GM21515 (cell line): ENCODE data around the gene RMI1.
"Not testable (repeated sequence)": the region's sequence is repeated elsewhere in the genome, so short reads cannot be mapped to it uniquely, and the experiment has no call there.

Experiments used
- ATAC-seq: cut with Tn5 transposase; IDR thresholded peaks from one replicate; pipeline ENCODE4 v1.9.1; 2021; ENCODE audit not compliant: unreplicated experiment

The RMI1 gene

DNA sequence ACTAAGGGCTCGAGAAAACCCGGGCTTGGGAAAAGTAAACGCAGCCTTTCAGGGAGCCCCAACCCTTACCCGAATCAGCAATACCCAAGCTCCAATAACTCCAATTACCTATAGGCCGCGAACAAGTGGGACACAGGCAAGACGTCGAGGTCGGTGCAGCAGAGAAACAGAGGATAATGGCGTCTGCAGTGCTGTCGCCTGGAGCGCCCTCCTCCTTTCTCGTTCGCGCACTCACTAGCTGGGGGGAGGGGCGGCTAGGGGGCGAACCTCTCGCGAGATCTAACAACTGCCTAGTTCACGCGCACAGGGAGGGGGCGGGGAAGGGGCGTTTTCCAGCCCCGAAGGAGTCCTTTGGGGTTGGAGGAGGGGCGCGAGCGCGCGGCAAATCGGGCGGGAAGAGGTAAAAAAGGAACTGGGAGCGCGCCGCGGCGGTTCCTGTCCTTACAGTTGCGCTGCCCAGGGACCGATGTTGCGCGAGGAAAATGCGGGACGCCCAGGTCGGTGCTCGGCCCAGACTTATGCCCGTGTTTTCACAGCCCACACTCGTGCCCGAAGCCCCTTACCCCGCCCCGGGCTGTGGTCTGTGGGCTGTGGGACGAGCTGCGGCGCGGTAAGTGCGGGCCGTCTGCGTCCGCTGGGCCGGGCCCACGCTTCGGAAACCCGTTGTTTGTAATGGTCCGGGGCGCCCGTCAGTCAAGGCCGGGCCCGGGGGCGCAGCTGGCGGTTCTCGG, at the start of gene RMI1:
Gene RMI1, plus strand, starts transcription at position 411 of the 731 bp plus-strand sequence. CDS start 20,182 bp downstream, outside the sequence.
- ATAC-seq: peak; percentile 69

- ATAC-seq: no peak
Observed at GRCh38 chr9:83930881-83931280, 49.7 kb upstream of the RMI1 start.

DNA sequence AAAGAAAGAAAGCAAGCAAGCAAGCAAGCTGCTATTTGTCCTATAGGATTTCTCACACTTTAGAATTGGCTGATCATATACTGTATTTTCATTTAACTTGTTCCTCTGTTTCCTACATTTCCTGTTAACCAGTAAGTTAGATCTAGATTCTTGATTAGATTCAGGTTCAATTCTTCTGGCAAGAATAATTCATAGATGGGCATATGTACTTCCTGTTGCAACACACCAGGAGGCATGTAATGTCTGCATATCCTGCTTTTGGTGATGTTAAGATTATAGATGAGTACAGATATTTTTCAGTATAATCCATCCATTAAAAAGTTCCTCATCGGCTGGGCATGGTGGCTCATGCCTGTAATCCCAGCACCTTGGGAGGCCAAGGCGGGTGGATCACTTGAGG, 48.6 kb upstream of the RMI1 start:
- ATAC-seq: no peak

DNA sequence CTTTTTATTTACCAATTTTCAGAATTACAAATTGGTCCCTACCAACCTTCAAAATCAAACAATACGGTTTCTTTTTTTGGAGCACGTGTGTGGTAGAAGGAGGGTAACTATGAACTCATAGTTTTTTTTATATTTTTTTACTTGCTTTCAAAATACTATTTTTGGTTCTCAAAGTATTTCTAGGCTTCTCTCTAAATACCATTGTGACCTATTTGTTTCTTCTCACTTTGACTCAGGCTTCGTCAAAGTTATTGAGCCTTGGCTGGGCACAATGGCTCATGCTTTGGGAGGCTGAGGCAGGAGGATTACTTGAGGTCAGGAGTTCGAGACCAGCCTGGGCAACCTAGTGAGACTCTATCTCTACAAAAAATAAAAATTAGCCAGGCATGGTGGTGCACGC, 47.8 kb upstream of the RMI1 start:
- no peak for ATAC-seq

DNA sequence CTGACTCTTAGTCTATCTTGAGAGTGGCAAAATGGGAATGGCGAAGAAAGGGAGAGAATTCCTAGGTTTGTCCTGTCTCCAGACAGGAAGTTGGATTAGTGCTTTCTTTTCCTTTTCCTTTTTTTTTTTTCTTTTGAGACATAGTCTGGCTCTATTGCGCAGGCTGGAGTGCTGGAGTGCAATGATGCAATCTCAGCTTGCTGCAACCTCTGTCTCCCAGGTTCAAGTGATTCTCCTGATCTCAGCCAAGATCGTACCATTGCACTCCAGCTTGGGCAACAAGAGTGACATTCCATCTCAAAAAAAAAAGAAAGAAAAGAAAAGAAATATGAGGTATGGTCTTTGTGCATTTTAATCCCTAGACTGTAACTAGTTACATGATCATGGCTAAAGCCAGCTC, 46.8 kb upstream of the RMI1 start:
- no peak for ATAC-seq

- ATAC-seq: no peak
Observed at GRCh38 chr9:83934569-83935275, 45.9 kb upstream of the RMI1 start.

DNA sequence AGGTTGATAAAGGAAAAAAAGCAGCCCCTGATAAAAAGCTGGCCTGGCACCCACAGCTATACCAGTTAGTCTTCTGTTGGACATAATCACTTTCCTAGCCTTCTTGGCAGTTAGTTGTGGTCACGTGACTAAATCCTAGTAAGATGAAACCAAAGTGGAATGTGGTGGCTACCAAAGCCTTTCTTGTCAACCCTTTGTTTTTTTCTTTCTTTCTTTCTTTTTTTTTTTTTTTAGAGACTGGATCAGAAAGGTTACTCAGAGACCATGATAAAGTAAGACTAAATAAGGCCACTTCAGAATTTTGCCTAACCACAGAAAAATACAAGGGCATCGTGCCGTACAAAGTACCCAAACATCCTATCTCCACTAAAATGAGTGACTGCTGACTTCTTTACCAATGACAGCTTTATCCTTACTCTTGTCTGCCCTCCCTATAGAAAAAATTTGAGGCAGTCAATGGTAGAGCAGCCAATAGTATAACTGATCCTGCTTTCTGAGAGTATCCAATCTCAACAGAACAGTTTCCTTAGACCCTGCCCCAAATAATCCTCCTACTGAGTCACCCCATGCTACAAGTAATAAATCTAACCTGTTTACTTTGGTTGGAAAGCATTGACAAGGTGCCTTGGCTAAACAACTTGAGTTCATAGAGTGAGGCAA, 45.2 kb upstream of the RMI1 start:
- no peak for ATAC-seq

- ATAC-seq: no peak
Observed at GRCh38 chr9:83936523-83936922, 44.1 kb upstream of the RMI1 start.

DNA sequence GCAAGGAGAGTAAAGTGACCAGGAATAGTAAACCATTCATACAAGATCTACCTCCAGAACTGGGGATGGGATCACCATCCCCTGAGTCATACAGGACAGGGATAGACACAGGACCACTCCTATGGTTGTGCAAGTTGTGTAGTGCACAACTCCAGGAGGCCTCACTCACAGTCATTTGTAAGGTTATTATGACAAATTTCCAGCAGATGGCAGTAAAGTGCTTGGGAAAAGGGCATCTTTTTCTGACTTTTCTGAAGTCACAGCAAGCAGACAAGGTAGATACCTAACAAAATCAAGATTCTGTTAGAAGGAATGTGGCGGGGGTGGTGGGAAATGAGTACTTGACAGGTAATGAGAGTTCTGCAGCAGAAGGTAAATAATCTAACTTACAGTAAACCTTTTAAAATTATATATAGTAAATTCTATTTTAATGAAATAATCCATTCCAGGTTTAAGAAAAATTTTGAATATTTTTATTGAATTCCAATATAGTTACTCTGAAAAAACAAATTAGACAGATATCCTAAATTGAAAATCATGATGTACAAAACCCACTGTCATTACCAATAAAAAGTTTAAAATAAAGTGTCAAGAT, 42.6 kb upstream of the RMI1 start:
- no peak for ATAC-seq

- ATAC-seq: no peak
Observed at GRCh38 chr9:83940590-83941303, 39.9 kb upstream of the RMI1 start.

GRCh38 chr9:83948096-83948495, 32.5 kb upstream of the RMI1 start:
- ATAC-seq: not testable (repeated sequence)

DNA sequence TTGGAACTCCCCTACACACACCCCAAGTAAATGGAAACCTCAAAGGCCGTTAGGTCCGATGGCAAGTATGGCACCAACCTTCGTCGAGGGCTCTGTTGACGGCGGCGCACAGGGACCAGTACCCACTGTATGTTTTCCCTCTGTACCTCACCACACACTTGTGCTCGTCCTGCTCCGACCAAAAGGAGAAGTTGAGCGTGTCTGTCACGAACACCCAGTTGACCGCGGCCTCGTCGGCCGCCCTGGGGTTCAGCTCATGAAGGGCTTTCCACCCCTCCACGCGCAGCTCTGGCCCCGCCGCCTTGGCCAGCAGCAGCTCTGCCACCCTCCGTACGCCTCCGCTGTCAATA, 24.5 kb upstream of the RMI1 start:
- peak; percentile 49 for ATAC-seq

DNA sequence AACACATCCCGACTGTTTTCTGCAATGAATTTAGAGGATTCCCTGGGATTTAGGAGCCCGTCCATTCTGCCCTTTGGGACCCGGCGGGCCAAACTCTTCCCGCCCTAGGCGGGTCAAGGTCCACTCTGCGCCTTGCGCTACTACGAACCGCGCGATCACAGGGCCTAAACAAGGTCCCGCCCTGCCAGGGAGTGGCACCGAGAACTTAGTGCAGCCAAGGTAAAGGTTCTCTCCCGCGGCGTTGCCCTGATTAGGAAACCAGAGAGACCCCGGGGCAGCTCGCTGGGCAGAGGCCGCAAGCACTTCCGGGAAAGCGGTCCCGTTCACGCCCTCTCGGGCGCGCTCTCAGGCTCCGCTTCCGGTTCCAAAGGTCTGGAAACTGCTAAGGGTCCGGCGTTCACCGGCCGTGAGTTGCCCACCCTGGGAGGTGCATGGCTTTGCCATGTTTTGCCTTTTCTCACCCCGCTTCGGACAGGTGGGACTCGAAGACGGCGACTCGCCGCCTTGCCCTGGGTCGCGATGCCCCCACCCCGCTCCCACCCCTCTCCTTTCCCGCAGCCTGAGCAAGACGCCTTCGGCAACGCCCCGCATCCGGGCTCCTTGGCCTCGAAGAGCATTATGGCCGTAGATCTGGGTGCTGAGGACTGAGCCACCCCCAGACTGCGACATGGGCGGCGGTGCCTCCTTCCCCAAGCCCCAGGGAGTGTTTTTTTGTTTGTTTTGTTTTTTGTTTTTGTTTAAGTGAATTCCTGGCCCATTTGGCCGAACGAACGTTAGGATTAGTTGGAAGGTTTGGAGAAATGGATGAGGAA, 24.0 kb upstream of the RMI1 start:
- peak; percentile 88 for ATAC-seq

DNA sequence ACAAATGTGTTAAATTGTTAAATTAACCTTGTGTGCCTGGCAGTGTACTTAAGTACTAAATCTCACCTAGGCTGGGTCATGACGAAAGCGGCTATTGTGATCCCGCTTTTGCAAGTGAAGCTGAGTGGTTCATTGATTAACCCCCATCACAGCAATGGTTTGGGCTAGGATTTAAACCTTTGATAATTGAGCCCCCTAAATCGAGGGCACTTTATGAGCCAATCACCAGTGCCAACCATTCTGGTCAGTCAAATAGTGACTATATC, 23.4 kb upstream of the RMI1 start:
- ATAC-seq: no peak

DNA sequence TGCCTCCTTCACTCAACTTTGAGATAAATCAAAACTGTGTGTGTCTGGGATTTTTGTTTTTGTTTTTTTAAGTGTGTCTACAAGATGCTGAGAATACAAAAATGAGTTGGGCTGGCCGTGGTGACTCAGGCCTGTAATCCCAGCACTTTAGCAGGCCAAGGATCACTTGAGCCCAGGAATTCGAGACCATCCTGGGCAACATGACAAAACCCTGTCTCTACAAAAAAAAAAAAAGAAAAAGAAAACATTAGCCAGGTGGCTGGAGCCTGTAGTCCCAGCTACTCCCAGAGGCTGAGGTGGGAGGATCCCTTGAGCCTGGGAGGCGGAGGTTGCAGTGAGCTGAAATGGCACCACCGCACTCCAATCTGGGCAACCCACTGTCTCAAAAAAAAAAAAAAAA, 21.5 kb upstream of the RMI1 start:
- no peak for ATAC-seq

GRCh38 chr9:83960991-83961390, 19.6 kb upstream of the RMI1 start:
- ATAC-seq: no peak

DNA sequence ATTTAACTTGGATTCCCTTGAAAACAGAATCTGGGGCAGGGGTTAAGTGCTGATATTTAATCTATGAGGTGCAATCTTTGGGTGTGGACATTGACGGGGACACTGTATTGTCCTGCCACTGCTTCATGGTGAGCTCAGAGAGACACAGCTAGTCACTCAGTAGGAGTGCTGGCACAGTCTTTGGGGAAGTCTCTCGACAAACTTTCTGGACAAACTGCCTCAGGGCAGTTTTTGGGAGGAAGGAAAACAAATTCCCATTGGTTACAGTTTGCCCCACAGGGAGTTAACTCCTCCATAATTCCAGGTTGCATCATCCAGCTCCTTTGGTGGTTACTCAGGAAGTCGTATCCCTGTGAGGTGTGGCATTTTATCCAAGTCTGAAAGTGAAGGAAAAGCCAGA, 18.4 kb upstream of the RMI1 start:
- no peak for ATAC-seq

DNA sequence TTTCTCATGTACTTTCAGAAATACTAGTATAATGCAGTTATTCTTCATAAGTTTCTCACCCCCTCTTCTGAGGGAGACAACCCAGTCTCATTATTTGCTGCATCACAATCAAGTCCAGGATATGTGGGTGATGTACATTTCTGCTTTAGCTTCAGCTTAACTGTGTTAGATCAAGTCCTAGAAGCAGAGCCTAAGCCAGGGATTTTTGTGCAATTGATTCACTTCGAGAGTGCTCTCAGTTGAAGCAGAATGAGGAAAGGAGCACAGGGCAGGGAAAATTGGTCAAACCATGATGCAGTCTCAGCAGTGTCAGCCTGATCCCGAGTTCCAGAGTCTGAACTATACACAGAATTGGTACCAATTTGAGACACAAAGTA, 15.6 kb upstream of the RMI1 start:
- no peak for ATAC-seq

- no peak for ATAC-seq
Observed at GRCh38 chr9:83965350-83966208, 15.0 kb upstream of the RMI1 start.

DNA sequence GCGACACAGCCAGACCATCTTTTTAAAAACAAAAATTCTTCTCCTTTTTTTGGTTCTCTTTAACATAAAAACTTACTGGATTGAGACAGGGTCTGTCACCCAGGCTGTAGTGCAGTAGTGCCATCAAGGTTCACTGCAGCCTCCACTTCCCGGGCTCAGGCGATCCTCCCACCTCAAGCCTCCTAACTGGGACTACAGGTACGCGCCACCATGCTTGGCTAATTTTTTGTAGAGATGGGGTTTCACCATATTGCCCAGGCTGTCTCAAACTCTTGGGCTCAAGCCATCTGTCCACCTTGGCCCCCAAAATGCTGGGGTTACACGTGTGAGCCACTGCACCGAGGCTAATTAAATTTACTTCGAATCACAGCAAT, 14.4 kb upstream of the RMI1 start:
- no peak for ATAC-seq
